WTC11 (cell line): ENCODE data around the gene ZNF423.

Experiments used
- GABPB1 ChIP-seq: sonication (generic); formaldehyde crosslinking; IDR thresholded peaks from 2 replicates; pipeline ENCODE4 v1.8.1; 2023; ENCODE audit warnings: mild to moderate bottlenecking, missing genetic modification reagents
- SMAD3 ChIP-seq: sonication (generic); formaldehyde crosslinking; IDR thresholded peaks from 2 replicates; pipeline ENCODE4 v1.8.0; 2022; ENCODE audit warnings: missing genetic modification reagents, mild to moderate bottlenecking, borderline replicate concordance
- SP1 ChIP-seq: sonication (generic); formaldehyde crosslinking; conservative IDR thresholded peaks from 2 replicates; pipeline ENCODE4 v1.8.1; 2022; ENCODE audit warnings: missing genetic modification reagents
- TF ChIP-seq, protein P1 (sequence below): fragments of 200-600 bp; IDR thresholded peaks from 2 replicates; pipeline ENCODE4 v1.8.0; 2022; ENCODE audit warnings: antibody characterized with exemption
- TF ChIP-seq, protein P2 (sequence below): sonication (generic); formaldehyde crosslinking; conservative IDR thresholded peaks from 2 replicates; pipeline ENCODE4 v1.8.1; 2022; ENCODE audit warnings: mild to moderate bottlenecking, missing genetic modification reagents

DNA sequence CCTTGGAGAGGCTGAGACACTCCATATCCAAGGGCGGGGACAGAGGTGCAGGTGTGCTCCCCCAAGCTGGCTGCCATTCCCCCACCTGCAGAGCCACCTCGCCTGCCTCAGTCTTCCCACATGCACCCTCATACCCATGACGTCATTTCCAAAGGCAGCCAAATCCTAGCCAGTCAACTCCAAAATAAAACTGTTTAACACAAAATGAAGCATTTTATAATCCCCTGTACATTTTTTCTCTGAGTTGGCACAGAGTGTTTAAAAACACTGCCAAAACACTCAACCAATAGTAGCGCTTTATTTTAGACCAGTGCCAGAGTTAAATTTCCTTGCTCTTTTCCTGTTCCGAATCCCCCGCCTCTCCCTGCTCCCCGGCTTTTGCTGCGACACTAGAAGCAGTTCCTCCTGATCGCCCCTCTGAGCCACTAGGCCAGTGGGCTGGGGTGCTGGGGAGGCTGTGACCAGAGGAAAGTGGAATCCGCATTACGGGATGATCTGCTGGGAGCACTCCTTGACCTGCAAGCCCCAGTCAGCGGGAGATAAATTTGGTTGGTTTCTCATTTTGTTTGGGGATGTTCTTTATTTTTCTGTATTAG lies 139.5 kb downstream of the ZNF423 start:
- TF ChIP-seq, protein P1, sequence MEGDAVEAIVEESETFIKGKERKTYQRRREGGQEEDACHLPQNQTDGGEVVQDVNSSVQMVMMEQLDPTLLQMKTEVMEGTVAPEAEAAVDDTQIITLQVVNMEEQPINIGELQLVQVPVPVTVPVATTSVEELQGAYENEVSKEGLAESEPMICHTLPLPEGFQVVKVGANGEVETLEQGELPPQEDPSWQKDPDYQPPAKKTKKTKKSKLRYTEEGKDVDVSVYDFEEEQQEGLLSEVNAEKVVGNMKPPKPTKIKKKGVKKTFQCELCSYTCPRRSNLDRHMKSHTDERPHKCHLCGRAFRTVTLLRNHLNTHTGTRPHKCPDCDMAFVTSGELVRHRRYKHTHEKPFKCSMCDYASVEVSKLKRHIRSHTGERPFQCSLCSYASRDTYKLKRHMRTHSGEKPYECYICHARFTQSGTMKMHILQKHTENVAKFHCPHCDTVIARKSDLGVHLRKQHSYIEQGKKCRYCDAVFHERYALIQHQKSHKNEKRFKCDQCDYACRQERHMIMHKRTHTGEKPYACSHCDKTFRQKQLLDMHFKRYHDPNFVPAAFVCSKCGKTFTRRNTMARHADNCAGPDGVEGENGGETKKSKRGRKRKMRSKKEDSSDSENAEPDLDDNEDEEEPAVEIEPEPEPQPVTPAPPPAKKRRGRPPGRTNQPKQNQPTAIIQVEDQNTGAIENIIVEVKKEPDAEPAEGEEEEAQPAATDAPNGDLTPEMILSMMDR = no peak
- no peak for TF ChIP-seq SMAD3 (CRISPR knock-in tag)
- TF ChIP-seq SP1 (CRISPR knock-in tag) = no peak
- TF ChIP-seq, protein P2, sequence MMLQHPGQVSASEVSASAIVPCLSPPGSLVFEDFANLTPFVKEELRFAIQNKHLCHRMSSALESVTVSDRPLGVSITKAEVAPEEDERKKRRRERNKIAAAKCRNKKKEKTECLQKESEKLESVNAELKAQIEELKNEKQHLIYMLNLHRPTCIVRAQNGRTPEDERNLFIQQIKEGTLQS (CRISPR knock-in tag) = no peak
- no peak for TF ChIP-seq GABPB1 (CRISPR knock-in tag)
